HepG2 (cell line): ENCODE measurements around the gene AP3M1. TPM values are rescaled to one million over a fixed set of nuclear protein-coding genes. Genes with fewer than 3 reads are reported as not detected.
A peak's percentile ranks its signal among the peaks of the same experiment; 100 is the strongest.

ENCODE experiments used
- FOXC1 ChIP-seq: sonication (generic); formaldehyde crosslinking; IDR thresholded peaks from 2 replicates; pipeline ENCODE4 v1.8.0; 2022; ENCODE audit warnings: mild to moderate bottlenecking, missing genetic modification reagents, borderline replicate concordance
- JUN ChIP-seq: sonication (generic); formaldehyde crosslinking; IDR thresholded peaks from 2 replicates; pipeline ENCODE4 v1.4.0; 2020; ENCODE audit warnings: mild to moderate bottlenecking, missing genetic modification reagents
- NFATC3 ChIP-seq: sonication (generic); formaldehyde crosslinking; IDR thresholded peaks from 2 replicates; pipeline ENCODE4 v1.5.1; 2020; ENCODE audit warnings: mild to moderate bottlenecking, missing genetic modification reagents
- POLR2A ChIP-seq, 2 experiments: IDR thresholded peaks; 2 replicates each; pipeline ENCODE4 v1.6.1; 2011; ENCODE audit warnings: low read depth in 2 of 2, low read length in 2 of 2, mild to moderate bottlenecking in 1 of 2, moderate library complexity in 1 of 2; ENCODE audit not compliant: insufficient read depth in 1 of 2
- RFXAP ChIP-seq: sonication (generic); formaldehyde crosslinking; IDR thresholded peaks from 2 replicates; pipeline ENCODE4 v1.4.0; 2020; ENCODE audit warnings: missing genetic modification reagents, borderline replicate concordance
- XRCC5 ChIP-seq: fragments of 200-400 bp; formaldehyde crosslinking; optimal IDR thresholded peaks from 2 replicates; pipeline ENCODE3; 2017; ENCODE audit warnings: mild to moderate bottlenecking, low read length
- ZNF3 ChIP-seq: IDR thresholded peaks from 2 replicates; pipeline ENCODE4 v1.7.0; 2017; ENCODE audit warnings: inconsistent platforms
- ZNF317 ChIP-seq: sonication (generic); formaldehyde crosslinking; IDR thresholded peaks from 2 replicates; pipeline ENCODE4 v1.5.0; 2020; ENCODE audit warnings: mild to moderate bottlenecking, missing genetic modification reagents
- polyA plus RNA-seq, 8 experiments: library from polyadenylated mRNA; depleted of rRNA in 3 of 8; stranded (reverse) in 7 of 8; unstranded in 1 of 8; fragments of >200 nt; fragmentation: Illumina TruSeq in 4 of 8; extraction: Trizol in 4 of 8; gene quantifications; 2 replicates each; pipeline versions ENCODE4 v1.2.1 to v1.2.3, GENCODE V29; 2011 to 2016; ENCODE audit warnings: low read depth in 4 of 8, missing spikeins in 1 of 8, mixed read lengths in 1 of 8; ENCODE audit not compliant: insufficient read depth in 1 of 8
- total RNA-seq, 5 experiments: library from RNA; depleted of rRNA; stranded (reverse); fragments of >200 nt; fragmentation: Illumina TruSeq; extraction: Trizol; gene quantifications; 2 replicates each; pipeline ENCODE4 v1.2.3, GENCODE V29; 2016; ENCODE audit warnings: low read depth in 1 of 5
- TF ChIP-seq, protein P1 (sequence below): sonication (generic); formaldehyde crosslinking; IDR thresholded peaks from 2 replicates; pipeline ENCODE4 v1.5.1; 2020; ENCODE audit warnings: mild to moderate bottlenecking, missing genetic modification reagents, moderate library complexity
- TF ChIP-seq, protein P2 (sequence below): sonication (generic); formaldehyde crosslinking; IDR thresholded peaks from one replicate; pipeline ENCODE4 v1.5.1; 2020; ENCODE audit warnings: mild to moderate bottlenecking, missing genetic modification reagents; ENCODE audit errors: not compliant biosample characterization
- TF ChIP-seq, protein P3 (sequence below): fragments of 450-650 bp; IDR thresholded peaks from 2 replicates; pipeline ENCODE4 v1.6.1; 2016
- TF ChIP-seq, protein P4 (sequence below): sonication (generic); formaldehyde crosslinking; conservative IDR thresholded peaks from 2 replicates; pipeline ENCODE4 v1.4.0; 2020; ENCODE audit warnings: missing genetic modification reagents

Gene AP3M1
- total and polyA plus RNA-seq, 2 of the 13 experiments (the other 11 are each of a cell fraction or from before 2014, with no cell fraction given), result 29.0 to 31.6 TPM

DNA sequence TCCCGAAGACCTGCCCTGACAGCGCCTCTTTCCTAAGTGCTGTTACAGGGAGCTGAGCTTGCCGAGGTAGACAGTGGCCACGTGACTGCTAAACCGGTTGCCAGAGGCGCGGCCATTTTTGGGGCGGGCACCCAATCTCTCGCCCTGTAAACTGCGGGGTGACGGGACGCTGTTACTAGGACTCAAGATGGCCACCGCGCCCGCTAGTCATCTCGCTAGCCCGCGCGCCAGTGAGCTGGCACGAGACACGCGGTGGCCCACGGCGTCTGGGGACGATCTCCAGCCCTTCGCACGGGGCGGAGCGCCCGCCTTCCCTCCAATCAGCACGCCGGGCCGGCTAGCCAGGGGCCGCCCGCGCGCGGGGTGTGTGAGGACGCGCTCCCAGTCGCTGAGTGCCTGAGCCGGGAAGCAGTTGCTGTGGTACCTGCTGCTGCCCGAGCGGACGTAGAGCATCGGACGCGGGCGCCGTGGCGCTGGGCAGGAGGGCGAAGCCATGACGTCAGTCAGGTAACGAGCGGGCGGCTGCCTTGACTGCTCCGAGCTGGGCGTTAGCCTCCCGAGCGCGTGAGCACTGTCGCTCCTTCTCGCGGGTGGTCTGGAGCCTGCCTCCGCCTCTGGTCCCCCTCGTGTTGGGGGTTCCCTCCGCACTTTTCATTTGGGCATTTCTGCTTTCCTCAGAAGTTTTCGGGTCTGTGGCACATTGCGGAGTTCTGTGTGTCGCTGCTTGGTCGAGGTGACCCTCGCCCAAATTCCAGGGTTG lies 25.9 kb upstream of the AP3M1 start (continued):
- TF ChIP-seq, protein P1, sequence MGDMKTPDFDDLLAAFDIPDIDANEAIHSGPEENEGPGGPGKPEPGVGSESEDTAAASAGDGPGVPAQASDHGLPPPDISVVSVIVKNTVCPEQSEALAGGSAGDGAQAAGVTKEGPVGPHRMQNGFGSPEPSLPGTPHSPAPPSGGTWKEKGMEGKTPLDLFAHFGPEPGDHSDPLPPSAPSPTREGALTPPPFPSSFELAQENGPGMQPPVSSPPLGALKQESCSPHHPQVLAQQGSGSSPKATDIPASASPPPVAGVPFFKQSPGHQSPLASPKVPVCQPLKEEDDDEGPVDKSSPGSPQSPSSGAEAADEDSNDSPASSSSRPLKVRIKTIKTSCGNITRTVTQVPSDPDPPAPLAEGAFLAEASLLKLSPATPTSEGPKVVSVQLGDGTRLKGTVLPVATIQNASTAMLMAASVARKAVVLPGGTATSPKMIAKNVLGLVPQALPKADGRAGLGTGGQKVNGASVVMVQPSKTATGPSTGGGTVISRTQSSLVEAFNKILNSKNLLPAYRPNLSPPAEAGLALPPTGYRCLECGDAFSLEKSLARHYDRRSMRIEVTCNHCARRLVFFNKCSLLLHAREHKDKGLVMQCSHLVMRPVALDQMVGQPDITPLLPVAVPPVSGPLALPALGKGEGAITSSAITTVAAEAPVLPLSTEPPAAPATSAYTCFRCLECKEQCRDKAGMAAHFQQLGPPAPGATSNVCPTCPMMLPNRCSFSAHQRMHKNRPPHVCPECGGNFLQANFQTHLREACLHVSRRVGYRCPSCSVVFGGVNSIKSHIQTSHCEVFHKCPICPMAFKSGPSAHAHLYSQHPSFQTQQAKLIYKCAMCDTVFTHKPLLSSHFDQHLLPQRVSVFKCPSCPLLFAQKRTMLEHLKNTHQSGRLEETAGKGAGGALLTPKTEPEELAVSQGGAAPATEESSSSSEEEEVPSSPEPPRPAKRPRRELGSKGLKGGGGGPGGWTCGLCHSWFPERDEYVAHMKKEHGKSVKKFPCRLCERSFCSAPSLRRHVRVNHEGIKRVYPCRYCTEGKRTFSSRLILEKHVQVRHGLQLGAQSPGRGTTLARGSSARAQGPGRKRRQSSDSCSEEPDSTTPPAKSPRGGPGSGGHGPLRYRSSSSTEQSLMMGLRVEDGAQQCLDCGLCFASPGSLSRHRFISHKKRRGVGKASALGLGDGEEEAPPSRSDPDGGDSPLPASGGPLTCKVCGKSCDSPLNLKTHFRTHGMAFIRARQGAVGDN (CRISPR knock-in tag), result peak; percentile 99
- peak; percentile 84 for TF ChIP-seq FOXC1 (CRISPR knock-in tag)
- TF ChIP-seq, protein P2, sequence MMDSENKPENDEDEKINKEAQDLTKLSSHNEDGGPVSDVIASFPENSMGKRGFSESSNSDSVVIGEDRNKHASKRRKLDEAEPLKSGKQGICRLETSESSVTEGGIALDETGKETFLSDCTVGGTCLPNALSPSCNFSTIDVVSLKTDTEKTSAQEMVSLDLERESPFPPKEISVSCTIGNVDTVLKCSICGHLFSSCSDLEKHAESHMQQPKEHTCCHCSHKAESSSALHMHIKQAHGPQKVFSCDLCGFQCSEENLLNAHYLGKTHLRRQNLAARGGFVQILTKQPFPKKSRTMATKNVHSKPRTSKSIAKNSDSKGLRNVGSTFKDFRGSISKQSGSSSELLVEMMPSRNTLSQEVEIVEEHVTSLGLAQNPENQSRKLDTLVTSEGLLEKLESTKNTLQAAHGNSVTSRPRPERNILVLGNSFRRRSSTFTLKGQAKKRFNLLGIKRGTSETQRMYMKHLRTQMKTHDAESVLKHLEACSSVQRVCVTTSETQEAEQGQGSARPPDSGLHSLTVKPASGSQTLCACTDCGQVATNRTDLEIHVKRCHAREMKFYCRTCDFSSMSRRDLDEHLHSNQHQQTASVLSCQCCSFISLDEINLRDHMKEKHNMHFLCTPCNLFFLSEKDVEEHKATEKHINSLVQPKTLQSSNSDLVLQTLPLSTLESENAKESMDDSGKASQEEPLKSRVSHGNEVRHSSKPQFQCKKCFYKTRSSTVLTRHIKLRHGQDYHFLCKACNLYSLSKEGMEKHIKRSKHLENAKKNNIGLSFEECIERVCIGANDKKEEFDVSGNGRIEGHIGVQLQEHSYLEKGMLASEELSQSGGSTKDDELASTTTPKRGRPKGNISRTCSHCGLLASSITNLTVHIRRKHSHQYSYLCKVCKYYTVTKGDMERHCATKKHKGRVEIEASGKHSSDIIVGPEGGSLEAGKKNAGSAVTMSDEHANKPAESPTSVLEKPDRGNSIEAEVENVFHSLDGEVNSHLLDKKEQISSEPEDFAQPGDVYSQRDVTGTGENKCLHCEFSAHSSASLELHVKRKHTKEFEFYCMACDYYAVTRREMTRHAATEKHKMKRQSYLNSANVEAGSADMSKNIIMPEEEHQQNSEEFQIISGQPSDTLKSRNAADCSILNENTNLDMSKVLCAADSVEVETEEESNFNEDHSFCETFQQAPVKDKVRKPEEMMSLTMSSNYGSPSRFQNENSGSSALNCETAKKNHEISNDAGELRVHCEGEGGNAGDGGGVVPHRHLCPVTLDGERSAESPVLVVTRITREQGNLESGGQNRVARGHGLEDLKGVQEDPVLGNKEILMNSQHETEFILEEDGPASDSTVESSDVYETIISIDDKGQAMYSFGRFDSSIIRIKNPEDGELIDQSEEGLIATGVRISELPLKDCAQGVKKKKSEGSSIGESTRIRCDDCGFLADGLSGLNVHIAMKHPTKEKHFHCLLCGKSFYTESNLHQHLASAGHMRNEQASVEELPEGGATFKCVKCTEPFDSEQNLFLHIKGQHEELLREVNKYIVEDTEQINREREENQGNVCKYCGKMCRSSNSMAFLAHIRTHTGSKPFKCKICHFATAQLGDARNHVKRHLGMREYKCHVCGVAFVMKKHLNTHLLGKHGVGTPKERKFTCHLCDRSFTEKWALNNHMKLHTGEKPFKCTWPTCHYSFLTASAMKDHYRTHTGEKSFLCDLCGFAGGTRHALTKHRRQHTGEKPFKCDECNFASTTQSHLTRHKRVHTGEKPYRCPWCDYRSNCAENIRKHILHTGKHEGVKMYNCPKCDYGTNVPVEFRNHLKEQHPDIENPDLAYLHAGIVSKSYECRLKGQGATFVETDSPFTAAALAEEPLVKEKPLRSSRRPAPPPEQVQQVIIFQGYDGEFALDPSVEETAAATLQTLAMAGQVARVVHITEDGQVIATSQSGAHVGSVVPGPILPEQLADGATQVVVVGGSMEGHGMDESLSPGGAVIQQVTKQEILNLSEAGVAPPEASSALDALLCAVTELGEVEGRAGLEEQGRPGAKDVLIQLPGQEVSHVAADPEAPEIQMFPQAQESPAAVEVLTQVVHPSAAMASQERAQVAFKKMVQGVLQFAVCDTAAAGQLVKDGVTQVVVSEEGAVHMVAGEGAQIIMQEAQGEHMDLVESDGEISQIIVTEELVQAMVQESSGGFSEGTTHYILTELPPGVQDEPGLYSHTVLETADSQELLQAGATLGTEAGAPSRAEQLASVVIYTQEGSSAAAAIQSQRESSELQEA (CRISPR knock-in tag), result peak; percentile 88
- TF ChIP-seq, protein P3, sequence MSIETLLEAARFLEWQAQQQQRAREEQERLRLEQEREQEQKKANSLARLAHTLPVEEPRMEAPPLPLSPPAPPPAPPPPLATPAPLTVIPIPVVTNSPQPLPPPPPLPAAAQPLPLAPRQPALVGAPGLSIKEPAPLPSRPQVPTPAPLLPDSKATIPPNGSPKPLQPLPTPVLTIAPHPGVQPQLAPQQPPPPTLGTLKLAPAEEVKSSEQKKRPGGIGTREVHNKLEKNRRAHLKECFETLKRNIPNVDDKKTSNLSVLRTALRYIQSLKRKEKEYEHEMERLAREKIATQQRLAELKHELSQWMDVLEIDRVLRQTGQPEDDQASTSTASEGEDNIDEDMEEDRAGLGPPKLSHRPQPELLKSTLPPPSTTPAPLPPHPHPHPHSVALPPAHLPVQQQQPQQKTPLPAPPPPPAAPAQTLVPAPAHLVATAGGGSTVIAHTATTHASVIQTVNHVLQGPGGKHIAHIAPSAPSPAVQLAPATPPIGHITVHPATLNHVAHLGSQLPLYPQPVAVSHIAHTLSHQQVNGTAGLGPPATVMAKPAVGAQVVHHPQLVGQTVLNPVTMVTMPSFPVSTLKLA, result peak; percentile 67; the same call in 1 of the 2 replicates
- TF ChIP-seq NFATC3, result peak; percentile 75; the same call in 1 of the 2 replicates
- TF ChIP-seq POLR2A (IDR thresholded peaks at IDR 0.05; ENCODE audit: insufficient read depth in 1 of 2, low read depth in 2 of 2, low read length in 2 of 2), result peak; percentile 89 to 90
- peak; percentile 94 for TF ChIP-seq RFXAP (CRISPR knock-in tag)
- TF ChIP-seq ZNF317, result peak; percentile 65
- TF ChIP-seq XRCC5, result peak; percentile 77
- no peak for TF ChIP-seq JUN (CRISPR knock-in tag)
- TF ChIP-seq, protein P4, sequence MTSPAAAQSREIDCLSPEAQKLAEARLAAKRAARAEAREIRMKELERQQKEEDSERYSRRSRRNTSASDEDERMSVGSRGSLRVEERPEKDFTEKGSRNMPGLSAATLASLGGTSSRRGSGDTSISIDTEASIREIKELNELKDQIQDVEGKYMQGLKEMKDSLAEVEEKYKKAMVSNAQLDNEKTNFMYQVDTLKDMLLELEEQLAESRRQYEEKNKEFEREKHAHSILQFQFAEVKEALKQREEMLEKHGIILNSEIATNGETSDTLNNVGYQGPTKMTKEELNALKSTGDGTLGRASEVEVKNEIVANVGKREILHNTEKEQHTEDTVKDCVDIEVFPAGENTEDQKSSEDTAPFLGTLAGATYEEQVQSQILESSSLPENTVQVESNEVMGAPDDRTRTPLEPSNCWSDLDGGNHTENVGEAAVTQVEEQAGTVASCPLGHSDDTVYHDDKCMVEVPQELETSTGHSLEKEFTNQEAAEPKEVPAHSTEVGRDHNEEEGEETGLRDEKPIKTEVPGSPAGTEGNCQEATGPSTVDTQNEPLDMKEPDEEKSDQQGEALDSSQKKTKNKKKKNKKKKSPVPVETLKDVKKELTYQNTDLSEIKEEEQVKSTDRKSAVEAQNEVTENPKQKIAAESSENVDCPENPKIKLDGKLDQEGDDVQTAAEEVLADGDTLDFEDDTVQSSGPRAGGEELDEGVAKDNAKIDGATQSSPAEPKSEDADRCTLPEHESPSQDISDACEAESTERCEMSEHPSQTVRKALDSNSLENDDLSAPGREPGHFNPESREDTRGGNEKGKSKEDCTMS (CRISPR knock-in tag), result no peak
- peak; percentile 47; the same call in 1 of the 2 replicates for TF ChIP-seq ZNF3 (CRISPR knock-in tag)
